DMS114 treated with DMSO at 0.1 percent for 48 hours (cell line): ENCODE measurements around the gene SPG21.
"Not testable (repeated sequence)": the region's sequence is repeated elsewhere in the genome, so short reads cannot be mapped to it uniquely, and the experiment has no call there.

Experiments
- DNase-seq: peaks from one replicate; lab custom pipeline; 2025; ENCODE audit not compliant: unreplicated experiment; lab: John Stamatoyannopoulos, UW

The SPG21 gene, protein sequence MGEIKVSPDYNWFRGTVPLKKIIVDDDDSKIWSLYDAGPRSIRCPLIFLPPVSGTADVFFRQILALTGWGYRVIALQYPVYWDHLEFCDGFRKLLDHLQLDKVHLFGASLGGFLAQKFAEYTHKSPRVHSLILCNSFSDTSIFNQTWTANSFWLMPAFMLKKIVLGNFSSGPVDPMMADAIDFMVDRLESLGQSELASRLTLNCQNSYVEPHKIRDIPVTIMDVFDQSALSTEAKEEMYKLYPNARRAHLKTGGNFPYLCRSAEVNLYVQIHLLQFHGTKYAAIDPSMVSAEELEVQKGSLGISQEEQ

DNA sequence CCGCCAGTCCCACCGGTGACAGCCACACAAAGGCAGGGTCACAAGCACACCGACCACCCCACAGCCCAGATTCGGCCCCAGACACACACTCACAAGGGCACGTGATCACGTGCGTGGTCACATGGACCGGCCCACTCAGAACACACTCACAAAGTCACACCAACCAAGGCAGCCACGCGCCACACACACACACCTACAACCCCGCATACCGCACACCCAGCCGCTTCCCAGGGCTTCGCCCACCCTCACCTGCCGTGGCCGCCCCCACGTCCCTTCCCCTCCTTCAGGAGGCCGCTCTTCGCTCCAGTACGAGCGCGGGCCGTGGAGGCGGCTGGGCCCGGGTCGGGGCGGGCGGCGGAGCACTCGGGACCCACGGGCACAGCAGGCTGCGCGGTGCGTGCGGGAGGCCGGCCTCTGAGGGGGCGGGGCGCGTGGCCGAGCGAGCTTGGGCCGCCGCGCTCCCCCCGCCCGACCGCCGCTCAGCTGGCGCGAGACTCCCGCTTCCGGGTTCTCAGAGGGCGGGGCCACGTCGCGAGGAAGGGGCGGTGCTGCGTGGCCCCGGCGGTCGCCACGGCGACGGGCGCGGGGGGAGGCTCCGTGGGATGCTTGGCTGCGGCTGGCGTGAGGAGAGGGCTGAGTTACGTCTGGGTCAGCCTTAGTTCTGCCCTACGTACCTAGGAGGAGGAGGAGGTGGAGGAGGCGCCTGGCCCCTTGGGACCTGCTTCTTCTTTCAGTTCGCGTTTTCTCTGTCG is at the start of gene SPG21:
Gene SPG21, minus strand, starts transcription at position 499 of the 752 bp plus-strand sequence. CDS start 6,345 bp downstream, outside the sequence.
- DNase-seq = peak; percentile 89

- no peak for DNase-seq
Measured at GRCh38 chr15:65038836-65039235, 49.1 kb upstream of the SPG21 start.

DNA sequence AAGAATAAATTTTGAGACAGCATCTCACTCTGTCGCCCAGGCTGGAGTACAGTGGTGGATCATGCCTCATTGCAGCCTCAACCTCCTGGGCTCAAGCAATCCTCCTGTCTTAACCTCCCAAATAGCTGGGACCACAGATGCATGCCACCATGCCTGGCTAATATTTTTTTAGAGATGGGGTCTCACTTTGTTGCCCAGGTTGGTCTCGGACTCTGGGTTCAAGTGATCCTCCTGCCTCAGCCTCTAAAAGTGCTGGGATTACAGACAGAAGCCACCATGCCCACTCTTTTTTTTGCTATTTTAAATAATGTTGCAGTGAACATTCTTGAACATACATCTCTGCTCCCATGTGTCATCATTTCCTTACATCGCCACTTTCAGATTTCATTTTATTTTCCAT is 48.7 kb upstream of the SPG21 start:
- no peak for DNase-seq

GRCh38 chr15:65037309-65037708 is 47.6 kb upstream of the SPG21 start:
- DNase-seq = no peak

DNA sequence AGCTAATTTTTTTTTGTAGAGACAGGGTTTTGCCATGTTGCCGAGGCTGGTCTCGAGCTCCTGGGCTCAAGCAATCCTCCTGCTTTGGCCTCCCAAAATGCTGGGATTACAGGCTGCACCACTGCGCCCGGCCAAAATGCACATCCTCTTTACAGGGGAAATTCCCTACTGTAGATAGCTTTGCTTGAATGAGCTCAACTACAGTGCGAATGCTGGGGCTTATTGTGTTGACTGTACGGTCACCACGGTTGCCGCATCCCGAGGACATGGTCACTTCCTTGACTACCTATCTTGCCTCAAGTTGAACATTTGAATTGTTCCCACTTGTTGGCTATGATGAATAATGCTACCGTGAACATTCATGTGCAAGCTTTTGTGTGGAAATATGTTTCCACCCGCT is 45.0 kb upstream of the SPG21 start:
- no peak for DNase-seq

GRCh38 chr15:65033659-65034269 is 44.0 kb upstream of the SPG21 start:
- DNase-seq = peak; percentile 71

DNA sequence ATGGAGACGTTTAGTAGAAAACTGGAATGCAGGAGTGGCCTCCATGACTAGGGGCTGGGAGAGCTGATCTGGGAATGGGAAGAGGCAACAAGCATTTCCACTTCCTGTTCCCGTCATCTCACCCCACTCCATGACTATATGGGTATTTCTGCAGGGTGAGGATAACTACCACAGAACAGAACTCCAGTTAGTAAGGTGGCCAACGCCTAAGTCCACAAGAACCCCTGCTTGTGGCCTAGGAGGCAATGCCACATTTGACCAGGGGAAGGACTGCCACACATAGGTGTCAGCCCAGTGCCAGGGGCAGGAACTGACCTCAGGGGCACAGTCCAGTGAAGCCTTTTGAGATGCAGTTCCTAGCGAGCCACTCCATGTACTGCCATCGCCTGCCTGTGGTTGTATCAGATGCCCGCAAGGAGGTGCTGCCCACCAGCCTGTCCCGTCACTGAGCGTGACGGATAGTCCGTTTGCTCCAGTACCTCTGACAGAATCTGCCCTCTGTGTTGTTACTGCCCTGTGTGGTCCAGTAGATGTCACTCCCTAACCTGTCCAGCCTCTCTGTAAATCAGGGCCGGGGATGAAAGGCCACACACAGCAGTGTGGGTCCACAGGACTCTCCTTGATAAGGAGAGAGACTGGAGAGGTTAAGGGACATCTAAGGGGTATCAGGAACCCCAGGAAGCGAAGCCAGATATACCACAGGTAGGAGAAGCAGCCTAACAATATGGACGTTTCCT is 43.3 kb upstream of the SPG21 start:
- DNase-seq = no peak

- DNase-seq = no peak
Measured at GRCh38 chr15:65029736-65030208, 40.1 kb upstream of the SPG21 start.

GRCh38 chr15:65028921-65029735 is 39.4 kb upstream of the SPG21 start, which contains the start of gene MTFMT:
TSS of gene MTFMT (minus strand) at chr15:65029639. CDS start at chr15:65029613, 26 bp downstream.
- DNase-seq = peak; percentile 76

DNA sequence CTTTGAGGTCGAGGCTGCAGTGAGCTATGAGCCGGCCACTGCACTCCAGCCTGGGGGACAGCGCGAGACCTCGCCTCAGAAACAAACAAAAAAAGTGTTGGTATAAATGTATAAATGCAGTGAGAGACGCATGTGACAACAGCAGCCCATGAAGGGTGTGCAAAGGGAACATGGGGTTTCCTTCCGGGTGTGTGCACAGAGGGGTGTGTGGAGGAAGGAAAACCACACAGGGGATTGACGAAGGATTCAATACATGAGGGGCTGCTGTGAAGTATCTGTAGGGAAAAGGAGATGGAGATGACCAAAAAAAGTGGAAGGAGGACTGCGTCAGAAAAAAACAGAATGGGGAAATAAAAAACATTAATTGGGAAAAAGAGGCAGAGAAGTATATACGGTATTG is 38.6 kb upstream of the SPG21 start:
- DNase-seq = no peak

DNA sequence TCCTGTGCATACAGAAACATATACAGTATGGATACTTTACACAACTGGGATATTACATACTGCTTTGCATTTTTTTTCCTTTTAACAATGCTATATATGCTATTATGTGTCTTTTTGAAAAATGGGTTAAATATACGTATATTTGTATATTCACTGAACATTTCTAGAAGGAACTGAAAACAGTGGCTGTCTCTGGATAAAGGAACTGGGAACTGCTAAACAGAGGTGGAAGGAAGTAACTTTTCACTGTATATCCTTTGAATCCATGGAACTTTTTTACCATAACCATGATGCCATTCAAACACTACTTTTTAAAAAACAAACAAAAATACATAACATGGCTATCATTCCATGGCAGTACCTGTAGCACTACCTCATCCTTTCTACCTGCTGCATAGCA is 37.9 kb upstream of the SPG21 start:
- no peak for DNase-seq

DNA sequence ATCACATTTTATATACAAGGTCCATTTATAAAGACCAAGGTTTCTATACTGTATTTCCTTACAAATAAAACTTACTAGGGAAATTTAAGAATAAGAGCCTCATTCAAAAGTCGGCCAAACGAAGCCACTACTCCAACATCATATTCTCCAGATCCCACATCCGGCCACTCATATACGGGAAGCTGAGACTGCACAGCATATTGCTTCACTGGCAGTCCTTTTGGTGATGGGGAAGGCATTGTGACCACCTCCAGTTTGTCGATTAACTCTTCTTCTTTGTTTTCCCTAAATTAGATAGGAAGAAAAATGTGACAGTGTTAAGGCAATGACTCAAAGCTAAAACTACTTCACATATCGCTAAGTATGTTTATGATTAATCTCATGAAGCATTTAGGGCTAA is 37.0 kb upstream of the SPG21 start:
- DNase-seq = no peak

GRCh38 chr15:65021488-65021887 is 31.8 kb upstream of the SPG21 start:
- no peak for DNase-seq

DNA sequence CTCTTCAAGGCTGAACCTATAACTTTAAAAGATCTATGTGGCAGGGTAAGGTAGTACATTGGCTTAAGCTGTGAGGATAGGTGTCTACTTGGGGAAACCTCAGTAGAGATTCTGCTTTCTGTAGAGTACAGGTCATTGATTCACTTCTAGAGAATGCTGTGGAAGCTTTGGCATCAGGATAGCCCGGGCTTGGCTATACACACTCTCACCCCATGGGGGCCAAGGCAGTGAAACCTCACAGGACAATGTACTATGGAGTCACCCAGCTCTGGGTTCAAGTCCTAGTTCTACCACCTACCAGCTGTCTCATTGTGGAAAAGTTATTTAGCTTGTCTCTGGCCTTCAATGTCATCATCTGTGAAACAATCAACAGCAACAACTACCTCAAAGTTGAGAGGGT is 30.7 kb upstream of the SPG21 start:
- no peak for DNase-seq

GRCh38 chr15:65011198-65011597 is 21.5 kb upstream of the SPG21 start:
- not testable (repeated sequence) for DNase-seq

GRCh38 chr15:65008983-65009382 is 19.3 kb upstream of the SPG21 start:
- DNase-seq = no peak

DNA sequence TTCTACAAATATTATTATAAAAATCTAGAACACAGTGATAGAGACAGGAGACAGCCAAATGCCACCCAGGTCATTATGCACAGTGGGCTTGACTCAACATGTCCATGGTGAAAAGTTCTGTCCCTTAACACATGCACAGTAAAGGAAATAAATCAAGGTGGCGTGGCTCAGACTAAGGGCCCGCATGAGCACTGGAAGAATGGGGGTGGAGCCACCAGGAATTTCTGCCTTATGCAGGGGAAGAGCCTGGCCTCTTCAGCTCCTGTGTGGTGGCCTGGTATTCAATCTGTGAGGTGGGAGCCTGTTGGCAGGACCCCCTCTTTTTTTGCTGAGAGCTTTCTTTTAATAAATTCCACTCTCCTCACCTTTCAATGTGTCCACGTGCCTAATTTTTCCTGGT is 17.2 kb upstream of the SPG21 start:
- no peak for DNase-seq

DNA sequence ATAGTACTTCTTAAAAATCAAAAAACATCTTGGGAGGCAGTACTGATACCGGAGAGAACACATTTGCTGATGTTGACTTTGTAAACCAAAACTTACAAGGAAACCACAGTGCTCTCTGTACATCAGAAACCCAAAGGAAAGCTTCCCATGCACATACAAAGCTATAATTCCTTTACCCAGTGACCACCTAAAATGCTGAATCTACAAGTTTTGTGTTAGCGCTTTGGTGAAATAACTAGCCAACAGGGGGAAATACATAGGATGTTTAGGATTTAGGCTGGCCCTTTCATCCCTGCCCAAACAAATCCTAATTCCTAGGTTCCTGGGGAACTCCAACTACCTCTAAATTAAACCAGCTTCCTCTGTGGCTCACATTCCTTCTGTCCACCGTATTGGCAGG is 15.3 kb upstream of the SPG21 start:
- no peak for DNase-seq

DNA sequence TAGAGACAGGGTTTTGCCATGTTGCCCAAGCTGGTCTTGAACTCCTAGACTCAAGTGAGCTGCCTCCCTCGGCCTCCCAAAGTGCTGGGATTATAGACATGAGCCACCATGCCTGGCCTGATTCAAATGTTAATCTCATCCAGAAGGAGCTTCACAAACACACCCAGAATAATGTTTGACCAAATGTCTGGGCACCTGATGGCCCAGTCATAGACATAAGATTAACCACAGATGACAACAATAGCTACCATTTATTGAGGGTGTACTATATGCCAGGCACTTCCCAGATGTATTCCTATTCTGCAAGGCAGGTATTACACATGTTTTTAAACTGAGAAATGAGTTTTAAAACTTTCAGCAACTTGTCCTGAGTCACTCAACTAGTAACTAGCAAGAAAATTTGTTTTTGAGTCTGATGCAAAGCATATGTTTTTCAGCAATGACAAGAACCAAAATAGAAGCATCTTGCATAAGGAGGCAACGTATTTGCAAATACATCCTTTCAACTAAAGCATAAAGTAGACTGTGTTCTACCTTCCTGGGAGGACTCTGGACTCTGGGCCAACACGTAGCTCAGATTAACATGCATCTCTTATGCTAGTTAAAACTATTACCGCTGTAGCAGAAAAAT is 8.1 kb upstream of the SPG21 start:
- DNase-seq = no peak

- no peak for DNase-seq
Measured at GRCh38 chr15:64997066-64997465, 7.4 kb upstream of the SPG21 start.
